ENCODE measurements around the gene NFE2L2.

The NFE2L2 gene

GRCh38 chr2:177244244-177244771 is 20.2 kb downstream of the NFE2L2 start:
- Mint-ChIP-seq H3K4me3 (no peak overlapping the region), H3K36me3 (ENCODE audit: low read depth) (peaks cover 37% of the 10 kb centered on the region), H3K4me1 (ENCODE audit: low read depth) (peaks cover 56% of the 10 kb centered on the region), H3K9me3 (no peaks in the 10 kb centered on the region), H3K27me3 (ENCODE audit: low read depth) (no peaks in the 10 kb centered on the region), H3K27ac (peak overlapping the region; percentile 55)
- DNase-seq (ENCODE audit: low spot score), result peak; percentile 37

DNA sequence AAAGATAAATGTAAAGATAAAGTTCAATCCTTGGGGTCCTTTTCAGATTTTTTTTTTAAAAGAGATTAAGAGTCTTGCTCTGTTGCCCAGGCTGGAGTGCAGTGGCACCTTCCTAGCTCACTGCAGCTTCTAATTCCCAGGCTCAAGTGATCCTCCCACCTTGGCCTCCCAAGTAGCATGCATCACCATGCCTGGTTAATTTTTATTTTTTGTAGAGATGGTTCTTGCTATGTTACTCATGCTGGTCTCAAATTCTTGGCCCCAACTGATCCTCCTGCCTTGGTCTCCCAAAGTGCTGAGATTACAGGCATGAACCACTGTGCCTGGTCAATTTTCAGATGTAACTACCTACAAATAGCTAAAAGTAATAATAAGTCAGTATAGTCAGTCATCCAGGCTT is 21.1 kb downstream of the NFE2L2 start:
- H3K36me3 Mint-ChIP-seq (ENCODE audit: low read depth), result peaks cover 32% of the 10 kb centered on the region
- H3K4me3 Mint-ChIP-seq, result no peak overlapping the region
- H3K27ac Mint-ChIP-seq, result peak overlapping the region; percentile 20
- no peaks in the 10 kb centered on the region for H3K9me3 Mint-ChIP-seq
- H3K27me3 Mint-ChIP-seq (ENCODE audit: low read depth), result no peaks in the 10 kb centered on the region
- peaks cover 61% of the 10 kb centered on the region for H3K4me1 Mint-ChIP-seq (ENCODE audit: low read depth)
- DNase-seq (ENCODE audit: low spot score), result no peak

DNA sequence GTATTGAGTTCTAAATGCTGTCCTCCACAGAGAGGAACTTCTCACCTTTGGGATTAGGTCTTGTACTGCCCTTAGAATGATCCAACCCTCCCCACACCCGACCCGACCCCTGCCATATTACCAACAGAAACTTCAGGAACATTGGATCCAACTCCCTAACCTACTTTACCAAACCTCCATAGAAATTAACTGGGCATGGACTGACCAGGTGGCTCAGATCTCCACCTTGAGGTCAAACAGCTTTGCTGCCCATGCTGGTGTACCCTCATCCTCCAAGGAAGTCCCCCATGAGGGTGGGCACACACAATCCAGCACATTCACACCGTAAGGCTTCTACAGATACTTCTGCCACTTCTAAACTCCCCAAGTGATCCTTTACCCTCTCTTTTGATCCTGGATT is 21.5 kb downstream of the NFE2L2 start:
- H3K9me3 Mint-ChIP-seq, result no peaks in the 10 kb centered on the region
- peaks cover 32% of the 10 kb centered on the region for H3K36me3 Mint-ChIP-seq (ENCODE audit: low read depth)
- no peaks in the 10 kb centered on the region for H3K27me3 Mint-ChIP-seq (ENCODE audit: low read depth)
- peak overlapping the region; percentile 20 for H3K27ac Mint-ChIP-seq
- peaks cover 65% of the 10 kb centered on the region for H3K4me1 Mint-ChIP-seq (ENCODE audit: low read depth)
- no peak overlapping the region for H3K4me3 Mint-ChIP-seq
- no peak for DNase-seq (ENCODE audit: low spot score)

GRCh38 chr2:177242121-177242987 is 22.2 kb downstream of the NFE2L2 start:
- peaks cover 34% of the 10 kb centered on the region for H3K36me3 Mint-ChIP-seq (ENCODE audit: low read depth)
- DNase-seq (ENCODE audit: low spot score), result no peak
- H3K27ac Mint-ChIP-seq, result peak overlapping the region; percentile 58
- no peaks in the 10 kb centered on the region for H3K27me3 Mint-ChIP-seq (ENCODE audit: low read depth)
- no peaks in the 10 kb centered on the region for H3K9me3 Mint-ChIP-seq
- H3K4me3 Mint-ChIP-seq, result peak overlapping the region; percentile 16
- peaks cover 66% of the 10 kb centered on the region for H3K4me1 Mint-ChIP-seq (ENCODE audit: low read depth)

GRCh38 chr2:177241711-177242120 is 22.8 kb downstream of the NFE2L2 start:
- H3K9me3 Mint-ChIP-seq, result no peaks in the 10 kb centered on the region
- DNase-seq (ENCODE audit: low spot score), result no peak
- H3K27me3 Mint-ChIP-seq (ENCODE audit: low read depth), result no peaks in the 10 kb centered on the region
- H3K4me3 Mint-ChIP-seq, result peak overlapping the region; percentile 29
- H3K4me1 Mint-ChIP-seq (ENCODE audit: low read depth), result peaks cover 64% of the 10 kb centered on the region
- peak overlapping the region; percentile 88 for H3K27ac Mint-ChIP-seq
- H3K36me3 Mint-ChIP-seq (ENCODE audit: low read depth), result peaks cover 34% of the 10 kb centered on the region

- H3K36me3 Mint-ChIP-seq (ENCODE audit: low read depth), result peaks cover 43% of the 10 kb centered on the region
- H3K27me3 Mint-ChIP-seq (ENCODE audit: low read depth), result no peaks in the 10 kb centered on the region
- peak; percentile 24 for DNase-seq (ENCODE audit: low spot score)
- peak overlapping the region; percentile 88 for H3K27ac Mint-ChIP-seq
- H3K4me3 Mint-ChIP-seq, result peak overlapping the region; percentile 67
- no peaks in the 10 kb centered on the region for H3K9me3 Mint-ChIP-seq
- peaks cover 54% of the 10 kb centered on the region for H3K4me1 Mint-ChIP-seq (ENCODE audit: low read depth)
Measured at GRCh38 chr2:177239932-177240630, 24.4 kb downstream of the NFE2L2 start.

DNA sequence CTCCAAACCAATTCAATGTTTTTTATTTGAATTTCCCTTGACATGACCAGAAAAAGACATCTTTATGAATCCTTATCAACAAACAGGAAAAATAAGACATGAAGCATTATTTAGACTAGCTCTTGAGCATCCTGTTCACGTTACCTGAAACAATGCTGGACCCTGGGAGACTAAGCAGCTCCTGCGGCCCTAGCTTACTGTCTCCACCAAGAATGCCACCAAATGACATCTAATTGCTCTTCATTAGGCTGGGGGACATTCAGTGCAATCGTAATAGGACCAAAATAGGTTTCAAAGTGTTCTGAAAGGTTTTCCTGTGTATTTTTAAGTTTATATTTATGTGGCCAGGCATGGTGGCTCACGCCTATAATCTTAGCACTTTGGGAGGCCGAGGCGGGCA is 25.5 kb downstream of the NFE2L2 start:
- Mint-ChIP-seq H3K9me3 (no peaks in the 10 kb centered on the region), H3K36me3 (ENCODE audit: low read depth) (peaks cover 40% of the 10 kb centered on the region), H3K27ac (no peak overlapping the region), H3K4me1 (ENCODE audit: low read depth) (peaks cover 56% of the 10 kb centered on the region), H3K27me3 (ENCODE audit: low read depth) (no peaks in the 10 kb centered on the region), H3K4me3 (no peak overlapping the region)
- DNase-seq (ENCODE audit: low spot score), result no peak

GRCh38 chr2:177237932-177238331 is 26.6 kb downstream of the NFE2L2 start:
- no peaks in the 10 kb centered on the region for H3K9me3 Mint-ChIP-seq
- no peaks in the 10 kb centered on the region for H3K27me3 Mint-ChIP-seq (ENCODE audit: low read depth)
- H3K27ac Mint-ChIP-seq, result peak overlapping the region; percentile 16
- no peak for DNase-seq (ENCODE audit: low spot score)
- H3K4me3 Mint-ChIP-seq, result no peak overlapping the region
- H3K36me3 Mint-ChIP-seq (ENCODE audit: low read depth), result peaks cover 47% of the 10 kb centered on the region
- H3K4me1 Mint-ChIP-seq (ENCODE audit: low read depth), result peaks cover 49% of the 10 kb centered on the region

- peaks cover 30% of the 10 kb centered on the region for H3K4me1 Mint-ChIP-seq (ENCODE audit: low read depth)
- H3K36me3 Mint-ChIP-seq (ENCODE audit: low read depth), result peaks cover 46% of the 10 kb centered on the region
Measured at GRCh38 chr2:177235855-177236437, 28.6 kb downstream of the NFE2L2 start.

GRCh38 chr2:177234267-177234666 is 30.3 kb downstream of the NFE2L2 start:
- Mint-ChIP-seq H3K27me3 (ENCODE audit: low read depth) (no peaks in the 10 kb centered on the region), H3K4me1 (ENCODE audit: low read depth) (peaks cover 18% of the 10 kb centered on the region), H3K4me3 (no peak overlapping the region), H3K9me3 (no peaks in the 10 kb centered on the region), H3K27ac (no peak overlapping the region), H3K36me3 (ENCODE audit: low read depth) (peaks cover 52% of the 10 kb centered on the region)
- no peak for DNase-seq (ENCODE audit: low spot score)

More at GRCh38 chr2:177235855-177236437, 28.6 kb downstream of the NFE2L2 start:
- no peaks in the 10 kb centered on the region for H3K27me3 Mint-ChIP-seq (ENCODE audit: low read depth)
- DNase-seq (ENCODE audit: low spot score), result no peak
- no peak overlapping the region for H3K4me3 Mint-ChIP-seq
- no peaks in the 10 kb centered on the region for H3K9me3 Mint-ChIP-seq
- no peak overlapping the region for H3K27ac Mint-ChIP-seq

DNA sequence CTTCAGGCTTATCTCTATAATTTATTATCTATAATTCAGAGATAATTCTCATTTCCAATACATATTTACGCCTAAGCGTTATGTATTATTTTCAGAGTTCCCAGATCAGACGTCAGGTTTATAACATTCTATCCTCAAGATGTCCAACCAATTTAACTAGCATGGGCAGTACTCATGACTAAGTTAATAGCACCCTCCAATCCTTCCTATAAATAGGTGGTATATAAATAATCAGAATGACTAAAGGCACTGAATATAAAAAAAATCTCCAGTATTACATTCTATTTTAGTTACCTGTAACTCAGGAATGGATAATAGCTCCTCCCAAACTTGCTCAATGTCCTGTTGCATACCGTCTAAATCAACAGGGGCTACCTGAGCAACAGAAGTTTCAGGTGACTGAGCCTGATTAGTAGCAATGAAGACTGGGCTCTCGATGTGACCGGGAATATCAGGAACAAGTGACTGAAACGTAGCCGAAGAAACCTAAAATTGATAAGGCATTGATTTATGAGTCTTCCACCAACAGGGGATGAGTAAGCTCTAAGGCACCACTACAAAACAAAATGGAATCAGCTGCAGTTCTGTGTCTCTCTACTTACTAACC is 32.3 kb downstream of the NFE2L2 start:
- Mint-ChIP-seq H3K4me1 (ENCODE audit: low read depth) (peaks cover 10% of the 10 kb centered on the region), H3K4me3 (no peak overlapping the region), H3K27me3 (ENCODE audit: low read depth) (no peaks in the 10 kb centered on the region), H3K27ac (no peak overlapping the region), H3K36me3 (ENCODE audit: low read depth) (peaks cover 62% of the 10 kb centered on the region), H3K9me3 (no peaks in the 10 kb centered on the region)
- DNase-seq (ENCODE audit: low spot score), result no peak

DNA sequence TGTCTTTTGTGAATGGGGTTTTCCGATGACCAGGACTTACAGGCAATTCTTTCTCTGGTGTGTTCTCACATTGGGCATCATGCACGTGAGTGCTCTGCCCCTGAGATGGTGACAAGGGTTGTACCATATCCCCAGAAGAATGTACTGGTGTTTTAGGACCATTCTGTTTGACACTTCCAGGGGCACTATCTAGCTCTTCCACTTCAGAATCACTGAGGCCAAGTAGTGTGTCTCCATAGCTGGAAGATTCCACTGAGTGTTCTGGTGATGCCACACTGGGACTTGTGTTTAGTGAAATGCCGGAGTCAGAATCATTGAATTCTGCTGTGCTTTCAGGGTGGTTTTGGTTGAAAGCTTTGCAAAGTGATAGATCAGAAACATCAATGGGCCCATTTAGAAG is 33.3 kb downstream of the NFE2L2 start:
- no peaks in the 10 kb centered on the region for H3K9me3 Mint-ChIP-seq
- H3K4me1 Mint-ChIP-seq (ENCODE audit: low read depth), result peaks cover 12% of the 10 kb centered on the region
- no peak overlapping the region for H3K4me3 Mint-ChIP-seq
- H3K36me3 Mint-ChIP-seq (ENCODE audit: low read depth), result peaks cover 66% of the 10 kb centered on the region
- H3K27me3 Mint-ChIP-seq (ENCODE audit: low read depth), result no peaks in the 10 kb centered on the region
- DNase-seq (ENCODE audit: low spot score), result no peak
- H3K27ac Mint-ChIP-seq, result no peak overlapping the region

DNA sequence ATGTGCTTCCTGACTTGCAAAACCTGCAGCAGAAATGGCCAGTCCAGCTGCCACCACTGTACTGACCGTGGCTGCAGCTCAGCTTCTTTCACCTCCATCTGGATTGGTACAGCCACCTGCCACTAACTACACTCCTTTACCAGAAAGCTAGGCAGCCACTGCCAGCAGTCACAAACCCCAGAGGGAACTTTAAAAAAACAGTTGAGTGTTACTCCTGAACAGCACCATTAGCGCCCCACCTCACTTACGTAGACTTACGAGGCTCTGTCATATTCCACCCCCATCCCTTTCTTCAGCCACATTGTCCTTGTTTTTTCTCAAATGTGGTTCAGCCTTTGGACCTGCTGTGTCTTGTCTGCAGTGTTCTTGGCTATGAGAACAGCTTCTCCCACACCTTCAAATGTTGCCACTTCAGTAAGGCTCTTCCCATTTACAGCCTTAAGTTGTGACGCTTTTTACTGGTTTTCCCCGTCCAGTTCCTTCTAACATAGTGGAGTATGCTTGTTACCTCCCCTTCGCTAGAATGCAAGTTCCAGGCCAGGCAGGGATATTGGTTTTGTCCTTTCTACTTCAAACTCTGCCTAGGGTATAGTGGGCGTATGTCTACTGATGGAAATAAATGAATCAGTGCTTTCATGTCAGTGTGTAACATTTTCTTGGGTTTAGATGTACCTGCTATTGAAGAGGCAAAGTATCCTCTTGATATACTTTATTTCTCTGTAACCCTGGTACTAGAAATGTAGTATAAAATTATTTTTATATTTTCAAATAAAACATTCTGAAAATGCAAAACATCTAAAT is 34.9 kb downstream of the NFE2L2 start:
- Mint-ChIP-seq H3K9me3 (no peaks in the 10 kb centered on the region), H3K36me3 (ENCODE audit: low read depth) (peaks cover 63% of the 10 kb centered on the region), H3K4me1 (ENCODE audit: low read depth) (peaks cover 13% of the 10 kb centered on the region), H3K27ac (peak overlapping the region; percentile 26), H3K4me3 (no peak overlapping the region), H3K27me3 (ENCODE audit: low read depth) (no peaks in the 10 kb centered on the region)
- DNase-seq (ENCODE audit: low spot score), result no peak

Measured in T-helper 2 cell treated with Interferon-gamma antibody and Interleukin-4, amounts not matched to agents 5 μg/mL and 100 μg/mL, for 36 hours (primary cell).